HFFc6 (cell line): ENCODE measurements around the gene STAC. TPM values are rescaled to one million over a fixed set of nuclear protein-coding genes. Genes with fewer than 3 reads are reported as not detected.

Source experiments
- DNase-seq: peaks from one replicate; pipeline ENCODE4 v3.0.0-alpha.2; 2018
- H3K27ac Mint-ChIP-seq: 2 replicates; pipeline ENCODE4 v1.8.0; 2020; ENCODE audit warnings: mild to moderate bottlenecking, mixed read lengths
- H3K27me3 Mint-ChIP-seq: 2 replicates; pipeline ENCODE4 v1.8.0; 2021; ENCODE audit warnings: mild to moderate bottlenecking, moderate library complexity, mixed read lengths; ENCODE audit not compliant: insufficient read depth
- H3K36me3 Mint-ChIP-seq: 2 replicates; pipeline ENCODE4 v1.8.0; 2021; ENCODE audit warnings: low read depth, mixed read lengths
- H3K4me1 Mint-ChIP-seq: 2 replicates; pipeline ENCODE4 v1.8.0; 2020; ENCODE audit warnings: low read depth, mixed read lengths
- H3K4me3 Mint-ChIP-seq: 2 replicates; pipeline ENCODE4 v1.8.0; 2020; ENCODE audit warnings: mild to moderate bottlenecking, moderate library complexity, mixed read lengths
- H3K9me3 Mint-ChIP-seq: 2 replicates; pipeline ENCODE4 v1.8.0; 2020; ENCODE audit warnings: mild to moderate bottlenecking, mixed read lengths
- CTCF ChIP-seq: fragments of 200-600 bp; sonication (generic); IDR thresholded peaks from 2 replicates; pipeline ENCODE4 v1.5.0; 2021; ENCODE audit warnings: antibody characterized with exemption, mild to moderate bottlenecking
- total RNA-seq, 6 experiments: library from RNA; stranded (reverse); fragmentation: NEBNext Ultra II Directional; extraction: Animal tissue kit (Norgen Biotek cat#: 25700); gene quantifications; 2 replicates in 1 of 6; 3 replicates in 5 of 6; pipeline ENCODE4 v1.2.3, GENCODE V29; 2021

The STAC gene
- total RNA-seq, 6 experiments from 2014 or later: not detected

DNA sequence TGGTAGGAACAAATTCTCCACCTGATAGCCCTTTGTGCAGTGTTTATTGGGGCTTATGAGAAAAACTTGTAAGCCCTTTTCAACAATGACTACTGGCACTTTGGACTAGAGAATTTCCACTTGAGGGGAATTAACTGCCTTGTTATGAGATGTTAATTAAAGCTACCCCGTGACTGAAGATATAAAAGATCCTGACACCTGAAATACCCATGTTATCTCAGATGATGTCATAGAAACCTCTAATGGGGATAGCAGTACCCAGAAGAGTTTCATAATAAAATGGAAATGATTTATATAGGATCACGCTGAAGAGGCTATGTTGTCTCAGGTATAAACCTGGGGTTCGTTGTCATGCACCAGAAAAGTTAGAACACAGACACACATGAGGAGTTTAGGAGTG, 14.5 kb upstream of the STAC start:
- Mint-ChIP-seq H3K9me3 (peaks cover 7% of the 10 kb centered on the region), H3K4me3 (no peak overlapping the region), H3K36me3 (no peaks in the 10 kb centered on the region), H3K4me1 (peaks cover 6% of the 10 kb centered on the region; the same call in 1 of the 2 replicates), H3K27me3 (no peaks in the 10 kb centered on the region), H3K27ac (no peak overlapping the region)
- DNase-seq: no peak
- no peak for TF ChIP-seq CTCF

GRCh38 chr3:36366308-36366707, 14.0 kb upstream of the STAC start:
- H3K4me1 Mint-ChIP-seq: peaks cover 6% of the 10 kb centered on the region; the same call in 1 of the 2 replicates

DNA sequence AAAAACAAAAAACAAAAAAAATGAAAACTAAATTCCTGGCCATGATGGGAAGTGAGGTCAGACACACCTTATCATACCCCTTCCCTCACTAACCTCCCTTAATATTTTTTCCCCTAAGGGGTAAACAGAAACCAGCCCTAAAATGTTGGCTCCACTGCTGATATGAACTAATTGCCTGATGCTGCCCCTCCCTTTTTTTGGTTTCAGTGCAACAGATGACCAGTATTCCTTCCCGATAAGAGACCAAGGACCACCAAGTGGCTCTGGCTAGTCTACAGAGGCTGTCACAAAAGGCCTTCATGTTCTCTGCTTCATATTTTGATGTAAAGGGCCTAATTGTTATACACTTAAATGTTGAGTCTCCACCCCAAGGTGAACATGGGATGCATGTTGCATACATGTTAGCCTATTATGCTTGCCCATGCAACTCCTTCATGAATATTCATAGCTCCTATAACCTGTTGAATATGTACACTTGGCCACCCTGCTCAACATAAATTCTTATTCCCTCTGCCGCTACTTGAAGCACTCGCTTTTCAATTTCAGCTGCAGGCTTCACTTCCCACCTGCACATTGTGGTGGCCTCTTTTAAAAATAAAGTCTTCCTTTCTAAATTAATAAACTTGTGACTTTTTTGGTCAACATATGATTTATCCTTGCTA, 12.3 kb upstream of the STAC start:
- H3K27me3 Mint-ChIP-seq: peaks cover 2% of the 10 kb centered on the region; the same call in 1 of the 2 replicates

More at GRCh38 chr3:36366308-36366707, 14.0 kb upstream of the STAC start:
- TF ChIP-seq CTCF: no peak
- no peak for DNase-seq
- Mint-ChIP-seq H3K4me3 (no peak overlapping the region), H3K36me3 (no peaks in the 10 kb centered on the region), H3K27me3 (no peaks in the 10 kb centered on the region), H3K9me3 (peaks cover 7% of the 10 kb centered on the region), H3K27ac (no peak overlapping the region)

GRCh38 chr3:36372534-36372935, 7.8 kb upstream of the STAC start:
- Mint-ChIP-seq H3K4me1 (no peaks in the 10 kb centered on the region), H3K4me3 (no peak overlapping the region), H3K27me3 (peaks cover 2% of the 10 kb centered on the region; the same call in 1 of the 2 replicates), H3K27ac (no peak overlapping the region), H3K9me3 (peaks cover 9% of the 10 kb centered on the region), H3K36me3 (no peaks in the 10 kb centered on the region)
- TF ChIP-seq CTCF: no peak
- no peak for DNase-seq

More for the DNA sequence above, 12.3 kb upstream of the STAC start:
- Mint-ChIP-seq H3K27ac (no peak overlapping the region), H3K4me1 (peaks cover 2% of the 10 kb centered on the region; the same call in 1 of the 2 replicates), H3K36me3 (no peaks in the 10 kb centered on the region), H3K9me3 (peaks cover 11% of the 10 kb centered on the region), H3K4me3 (no peak overlapping the region)
- no peak for DNase-seq
- no peak for TF ChIP-seq CTCF

DNA sequence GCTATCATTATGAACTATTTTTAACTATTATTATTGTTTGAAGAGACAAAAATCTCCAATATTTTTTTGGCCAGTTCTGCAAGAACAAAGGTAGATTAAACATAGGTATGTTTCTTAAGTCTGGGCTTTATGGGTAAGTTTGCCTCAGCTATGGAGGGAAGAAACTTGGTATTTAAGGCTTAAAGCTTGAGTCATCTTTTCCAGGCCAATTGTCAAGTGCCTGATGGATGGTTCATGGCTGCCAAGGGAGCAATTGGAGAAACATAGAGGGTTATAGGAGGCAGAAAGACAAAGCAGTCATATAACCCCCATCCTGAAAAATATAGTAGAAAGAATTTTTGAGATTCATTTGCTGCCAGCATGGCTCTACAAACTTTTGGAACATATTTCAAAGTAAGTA, 7.2 kb upstream of the STAC start:
- peaks cover 2% of the 10 kb centered on the region; the same call in 1 of the 2 replicates for H3K27me3 Mint-ChIP-seq
- no peak overlapping the region for H3K4me3 Mint-ChIP-seq
- no peaks in the 10 kb centered on the region for H3K36me3 Mint-ChIP-seq
- DNase-seq: no peak
- no peak overlapping the region for H3K27ac Mint-ChIP-seq
- TF ChIP-seq CTCF: no peak
- H3K9me3 Mint-ChIP-seq: peaks cover 9% of the 10 kb centered on the region
- no peaks in the 10 kb centered on the region for H3K4me1 Mint-ChIP-seq
